ENCODE results near the gene STOX1. TPM values are rescaled to one million over a fixed set of nuclear protein-coding genes. Genes with fewer than 3 reads are reported as not detected.
A peak's percentile ranks its signal among the peaks of the same experiment; 100 is the strongest.

Gene STOX1
- total and polyA plus RNA-seq, 2 of the 13 experiments (the other 11 are each of a cell fraction or from before 2014, with no cell fraction given): 2.5 to 6.0 TPM

DNA sequence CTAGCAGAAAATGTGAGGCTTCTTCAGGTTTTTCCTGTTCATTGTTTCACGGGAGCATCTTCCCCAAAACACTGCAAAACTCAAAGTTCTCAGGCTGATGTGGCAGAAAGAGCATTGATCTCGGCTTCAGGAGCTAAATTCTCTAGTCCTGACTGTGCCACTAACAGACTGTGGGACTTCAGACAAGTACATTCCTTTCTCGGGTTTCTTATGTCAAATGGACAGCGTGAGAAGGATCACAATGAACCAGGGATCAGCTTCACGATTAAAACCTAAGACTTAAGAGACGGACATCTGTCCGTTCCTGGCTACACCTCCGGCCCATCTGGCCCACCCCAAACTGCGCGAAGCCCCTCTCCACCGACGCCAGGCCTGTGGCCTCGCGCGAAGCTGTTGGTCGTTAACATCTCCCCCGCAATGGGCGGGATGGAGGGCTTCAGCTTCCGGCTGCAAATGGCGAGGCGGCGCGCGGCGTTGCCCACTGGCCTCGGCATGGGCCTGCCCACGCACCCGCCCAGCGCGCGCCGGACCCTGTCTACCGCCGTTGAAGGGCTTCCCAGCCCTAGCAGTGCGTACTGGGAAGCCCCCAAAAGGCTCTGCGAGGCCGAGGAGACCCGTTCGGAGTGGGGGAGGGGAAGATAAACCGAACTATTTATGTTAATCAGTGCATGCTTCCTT lies 73.2 kb downstream of the STOX1 start (continued):
- TF ChIP-seq, protein P1, sequence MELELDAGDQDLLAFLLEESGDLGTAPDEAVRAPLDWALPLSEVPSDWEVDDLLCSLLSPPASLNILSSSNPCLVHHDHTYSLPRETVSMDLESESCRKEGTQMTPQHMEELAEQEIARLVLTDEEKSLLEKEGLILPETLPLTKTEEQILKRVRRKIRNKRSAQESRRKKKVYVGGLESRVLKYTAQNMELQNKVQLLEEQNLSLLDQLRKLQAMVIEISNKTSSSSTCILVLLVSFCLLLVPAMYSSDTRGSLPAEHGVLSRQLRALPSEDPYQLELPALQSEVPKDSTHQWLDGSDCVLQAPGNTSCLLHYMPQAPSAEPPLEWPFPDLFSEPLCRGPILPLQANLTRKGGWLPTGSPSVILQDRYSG (CRISPR knock-in tag; IDR thresholded peaks at IDR 0.05): no peak
- TF ChIP-seq, protein P2, sequence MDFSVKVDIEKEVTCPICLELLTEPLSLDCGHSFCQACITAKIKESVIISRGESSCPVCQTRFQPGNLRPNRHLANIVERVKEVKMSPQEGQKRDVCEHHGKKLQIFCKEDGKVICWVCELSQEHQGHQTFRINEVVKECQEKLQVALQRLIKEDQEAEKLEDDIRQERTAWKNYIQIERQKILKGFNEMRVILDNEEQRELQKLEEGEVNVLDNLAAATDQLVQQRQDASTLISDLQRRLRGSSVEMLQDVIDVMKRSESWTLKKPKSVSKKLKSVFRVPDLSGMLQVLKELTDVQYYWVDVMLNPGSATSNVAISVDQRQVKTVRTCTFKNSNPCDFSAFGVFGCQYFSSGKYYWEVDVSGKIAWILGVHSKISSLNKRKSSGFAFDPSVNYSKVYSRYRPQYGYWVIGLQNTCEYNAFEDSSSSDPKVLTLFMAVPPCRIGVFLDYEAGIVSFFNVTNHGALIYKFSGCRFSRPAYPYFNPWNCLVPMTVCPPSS (IDR thresholded peaks at IDR 0.05): no peak
- no peak for TF ChIP-seq PLRG1 (conservative IDR thresholded peaks at IDR 0.05)
- 0 out of 2 replicates have a peak, but pooled peaks have one; percentile 39 for TF ChIP-seq ZNF776 (CRISPR knock-in tag; IDR thresholded peaks at IDR 0.05)
- TF ChIP-seq, protein P3, sequence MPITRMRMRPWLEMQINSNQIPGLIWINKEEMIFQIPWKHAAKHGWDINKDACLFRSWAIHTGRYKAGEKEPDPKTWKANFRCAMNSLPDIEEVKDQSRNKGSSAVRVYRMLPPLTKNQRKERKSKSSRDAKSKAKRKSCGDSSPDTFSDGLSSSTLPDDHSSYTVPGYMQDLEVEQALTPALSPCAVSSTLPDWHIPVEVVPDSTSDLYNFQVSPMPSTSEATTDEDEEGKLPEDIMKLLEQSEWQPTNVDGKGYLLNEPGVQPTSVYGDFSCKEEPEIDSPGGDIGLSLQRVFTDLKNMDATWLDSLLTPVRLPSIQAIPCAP (CRISPR knock-in tag; IDR thresholded peaks at IDR 0.05; ENCODE audit: low read depth): peak; percentile 89; the same call in 1 of the 2 replicates
- peak; percentile 85 for TF ChIP-seq ZNF543 (CRISPR knock-in tag; IDR thresholded peaks at IDR 0.05)
- peak; percentile 96 for TF ChIP-seq ZNF773 (CRISPR knock-in tag; IDR thresholded peaks at IDR 0.05; ENCODE audit: borderline replicate concordance)
- no peak for TF ChIP-seq ZKSCAN5 (CRISPR knock-in tag; IDR thresholded peaks at IDR 0.05)
- peak; percentile 46 for TF ChIP-seq FOXA3 (CRISPR knock-in tag; IDR thresholded peaks at IDR 0.05)
- TF ChIP-seq, protein P4, sequence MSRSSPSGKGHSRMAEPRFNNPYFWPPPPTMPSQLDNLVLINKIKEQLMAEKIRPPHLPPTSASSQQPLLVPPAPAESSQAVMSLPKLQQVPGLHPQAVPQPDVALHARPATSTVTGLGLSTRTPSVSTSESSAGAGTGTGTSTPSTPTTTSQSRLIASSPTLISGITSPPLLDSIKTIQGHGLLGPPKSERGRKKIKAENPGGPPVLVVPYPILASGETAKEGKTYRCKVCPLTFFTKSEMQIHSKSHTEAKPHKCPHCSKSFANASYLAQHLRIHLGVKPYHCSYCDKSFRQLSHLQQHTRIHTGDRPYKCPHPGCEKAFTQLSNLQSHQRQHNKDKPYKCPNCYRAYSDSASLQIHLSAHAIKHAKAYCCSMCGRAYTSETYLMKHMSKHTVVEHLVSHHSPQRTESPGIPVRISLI (CRISPR knock-in tag; IDR thresholded peaks at IDR 0.05; ENCODE audit: borderline replicate concordance): peak; percentile 62
- no peak for TF ChIP-seq TBP (CRISPR knock-in tag; IDR thresholded peaks at IDR 0.05)
- peak; percentile 91 for TF ChIP-seq KAT8 (CRISPR knock-in tag; IDR thresholded peaks at IDR 0.05)
- no peak for TF ChIP-seq ZNF232 (CRISPR knock-in tag; IDR thresholded peaks at IDR 0.05; ENCODE audit: borderline replicate concordance)
- TF ChIP-seq FOXJ3 (CRISPR knock-in tag; IDR thresholded peaks at IDR 0.05; ENCODE audit: borderline replicate concordance): peak; percentile 14
- peak; percentile 70; the same call in 1 of the 2 replicates for TF ChIP-seq ZNF598 (CRISPR knock-in tag; IDR thresholded peaks at IDR 0.05; ENCODE audit: borderline replicate concordance)
- TF ChIP-seq ZNF572 (CRISPR knock-in tag; IDR thresholded peaks at IDR 0.05): peak; percentile 35; the same call in 1 of the 2 replicates
- TF ChIP-seq, protein P5, sequence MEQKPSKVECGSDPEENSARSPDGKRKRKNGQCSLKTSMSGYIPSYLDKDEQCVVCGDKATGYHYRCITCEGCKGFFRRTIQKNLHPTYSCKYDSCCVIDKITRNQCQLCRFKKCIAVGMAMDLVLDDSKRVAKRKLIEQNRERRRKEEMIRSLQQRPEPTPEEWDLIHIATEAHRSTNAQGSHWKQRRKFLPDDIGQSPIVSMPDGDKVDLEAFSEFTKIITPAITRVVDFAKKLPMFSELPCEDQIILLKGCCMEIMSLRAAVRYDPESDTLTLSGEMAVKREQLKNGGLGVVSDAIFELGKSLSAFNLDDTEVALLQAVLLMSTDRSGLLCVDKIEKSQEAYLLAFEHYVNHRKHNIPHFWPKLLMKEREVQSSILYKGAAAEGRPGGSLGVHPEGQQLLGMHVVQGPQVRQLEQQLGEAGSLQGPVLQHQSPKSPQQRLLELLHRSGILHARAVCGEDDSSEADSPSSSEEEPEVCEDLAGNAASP (CRISPR knock-in tag; IDR thresholded peaks at IDR 0.05; ENCODE audit: borderline replicate concordance): peak; percentile 31; the same call in 1 of the 2 replicates
- no peak; the same call in 1 of the 2 replicates for TF ChIP-seq ZNF263 (CRISPR knock-in tag; IDR thresholded peaks at IDR 0.05)
- TF ChIP-seq ZNF431 (CRISPR knock-in tag; IDR thresholded peaks at IDR 0.05; ENCODE audit: borderline replicate concordance, low read depth): peak; percentile 75; the same call in 1 of the 2 replicates
- TF ChIP-seq MTF1 (CRISPR knock-in tag; IDR thresholded peaks at IDR 0.05): 0 out of 2 replicates have a peak, but pooled peaks have one; percentile 64
- no peak for TF ChIP-seq ZSCAN12 (CRISPR knock-in tag; IDR thresholded peaks at IDR 0.05)
- no peak for TF ChIP-seq IKZF1 (IDR thresholded peaks at IDR 0.05)
- peak; percentile 63; the same call in 1 of the 2 replicates for TF ChIP-seq ZNF256 (CRISPR knock-in tag; conservative IDR thresholded peaks at IDR 0.05)
- TF ChIP-seq ZBTB42 (CRISPR knock-in tag; IDR thresholded peaks at IDR 0.05): 0 out of 2 replicates have a peak, but pooled peaks have one; percentile 46
- TF ChIP-seq ZNF720 (CRISPR knock-in tag; IDR thresholded peaks at IDR 0.05): 0 out of 2 replicates have a peak, but pooled peaks have one; percentile 23
- peak; percentile 81; the same call in 1 of the 2 replicates for TF ChIP-seq TEAD2 (CRISPR knock-in tag; IDR thresholded peaks at IDR 0.05)
- peak; percentile 85 for TF ChIP-seq ZNF605 (CRISPR knock-in tag; IDR thresholded peaks at IDR 0.05)
